ENCODE results near the gene DDX17.
A peak's percentile ranks its signal among the peaks of the same experiment; 100 is the strongest.

Gene DDX17

GRCh38 chr22:38453996-38454352, 52.1 kb downstream of the DDX17 start:
- no peak for DNase-seq (ENCODE audit: low read depth in 2 of 2)
- TF ChIP-seq, protein P1, sequence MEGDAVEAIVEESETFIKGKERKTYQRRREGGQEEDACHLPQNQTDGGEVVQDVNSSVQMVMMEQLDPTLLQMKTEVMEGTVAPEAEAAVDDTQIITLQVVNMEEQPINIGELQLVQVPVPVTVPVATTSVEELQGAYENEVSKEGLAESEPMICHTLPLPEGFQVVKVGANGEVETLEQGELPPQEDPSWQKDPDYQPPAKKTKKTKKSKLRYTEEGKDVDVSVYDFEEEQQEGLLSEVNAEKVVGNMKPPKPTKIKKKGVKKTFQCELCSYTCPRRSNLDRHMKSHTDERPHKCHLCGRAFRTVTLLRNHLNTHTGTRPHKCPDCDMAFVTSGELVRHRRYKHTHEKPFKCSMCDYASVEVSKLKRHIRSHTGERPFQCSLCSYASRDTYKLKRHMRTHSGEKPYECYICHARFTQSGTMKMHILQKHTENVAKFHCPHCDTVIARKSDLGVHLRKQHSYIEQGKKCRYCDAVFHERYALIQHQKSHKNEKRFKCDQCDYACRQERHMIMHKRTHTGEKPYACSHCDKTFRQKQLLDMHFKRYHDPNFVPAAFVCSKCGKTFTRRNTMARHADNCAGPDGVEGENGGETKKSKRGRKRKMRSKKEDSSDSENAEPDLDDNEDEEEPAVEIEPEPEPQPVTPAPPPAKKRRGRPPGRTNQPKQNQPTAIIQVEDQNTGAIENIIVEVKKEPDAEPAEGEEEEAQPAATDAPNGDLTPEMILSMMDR (IDR thresholded peaks at IDR 0.05; ENCODE audit: low read depth, low read length), result no peak

DNA sequence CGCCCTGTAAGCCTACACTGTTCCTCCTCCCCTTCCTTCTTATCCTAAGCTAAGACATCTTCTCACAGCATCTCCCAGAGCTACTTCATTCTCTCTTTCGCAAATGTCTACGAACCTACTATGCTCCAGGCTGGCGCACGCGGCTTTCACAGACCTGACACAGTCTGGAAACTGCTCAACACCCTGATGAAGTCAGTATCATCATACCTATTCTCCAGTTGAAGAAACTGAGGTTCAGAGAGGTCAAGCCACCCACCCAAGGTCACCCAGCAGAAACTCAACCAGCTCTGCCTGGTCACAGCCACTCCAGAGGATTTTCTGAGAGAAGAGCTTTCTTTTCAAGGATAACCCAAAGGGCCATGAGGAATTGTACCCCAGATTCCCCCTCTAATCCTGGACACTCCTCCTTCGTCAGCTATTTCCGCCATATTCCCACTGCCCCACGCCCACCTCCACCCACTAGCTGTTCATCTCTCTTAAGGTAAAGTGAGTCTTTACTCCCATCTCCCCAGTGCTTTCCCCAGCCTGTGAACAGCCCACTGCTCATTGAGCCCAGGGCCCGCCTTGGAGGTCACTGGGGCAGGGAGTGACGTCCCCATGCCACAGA, 52.9 kb downstream of the DDX17 start:
- TF ChIP-seq, protein P1 (IDR thresholded peaks at IDR 0.05; ENCODE audit: low read depth, low read length), result no peak
- no peak overlapping the region for H3K4me3 ChIP-seq (replicated peaks in 1 of 2; ENCODE audit: low read depth in 2 of 2, low read length in 2 of 2)
- DNase-seq (ENCODE audit: low read depth in 2 of 2), result no peak

More at GRCh38 chr22:38453996-38454352, 52.1 kb downstream of the DDX17 start:
- H3K4me3 ChIP-seq (replicated peaks in 1 of 2; ENCODE audit: low read depth in 2 of 2, low read length in 2 of 2), result no peak overlapping the region

DNA sequence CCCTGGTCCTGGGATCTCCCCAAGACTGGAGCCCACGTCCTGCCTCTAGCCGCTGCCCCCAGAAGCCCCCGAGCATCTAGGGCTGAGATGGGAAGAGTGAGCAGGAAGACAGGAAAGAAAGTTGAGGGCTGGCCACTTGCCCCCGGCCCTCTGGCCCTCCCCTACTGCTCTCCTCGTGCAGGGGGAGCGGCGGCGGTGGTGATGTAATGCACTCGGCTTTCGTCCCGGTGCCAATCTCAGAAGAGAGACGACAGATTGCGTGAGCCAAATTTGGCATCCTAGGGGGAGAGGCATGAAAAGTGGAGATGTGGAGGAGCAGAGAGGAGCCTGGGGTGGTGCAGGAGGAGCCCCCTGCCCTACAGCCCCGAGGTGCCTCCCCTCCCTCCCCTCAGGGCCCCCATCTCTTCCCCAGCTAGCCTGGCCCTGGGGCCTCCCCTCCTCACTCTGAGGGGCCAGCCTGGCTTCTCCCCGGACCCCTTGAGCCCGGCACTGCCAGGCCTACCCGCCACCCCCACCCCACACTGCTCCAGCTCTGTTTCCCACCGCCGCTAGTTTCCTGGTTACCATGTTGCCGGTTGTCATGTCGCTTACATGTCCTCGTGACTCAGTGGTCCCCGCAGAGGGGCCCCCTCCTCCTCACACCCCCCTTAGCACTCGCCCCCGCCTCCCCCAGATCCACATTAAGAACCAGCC, 53.6 kb downstream of the DDX17 start:
- DNase-seq (ENCODE audit: low read depth in 2 of 2), result peak in 1 of 2 donors; percentile 66
- H3K4me3 ChIP-seq (replicated peaks in 1 of 2; ENCODE audit: low read depth in 2 of 2, low read length in 2 of 2), result no peak overlapping the region
- TF ChIP-seq, protein P1 (IDR thresholded peaks at IDR 0.05; ENCODE audit: low read depth, low read length), result no peak

DNA sequence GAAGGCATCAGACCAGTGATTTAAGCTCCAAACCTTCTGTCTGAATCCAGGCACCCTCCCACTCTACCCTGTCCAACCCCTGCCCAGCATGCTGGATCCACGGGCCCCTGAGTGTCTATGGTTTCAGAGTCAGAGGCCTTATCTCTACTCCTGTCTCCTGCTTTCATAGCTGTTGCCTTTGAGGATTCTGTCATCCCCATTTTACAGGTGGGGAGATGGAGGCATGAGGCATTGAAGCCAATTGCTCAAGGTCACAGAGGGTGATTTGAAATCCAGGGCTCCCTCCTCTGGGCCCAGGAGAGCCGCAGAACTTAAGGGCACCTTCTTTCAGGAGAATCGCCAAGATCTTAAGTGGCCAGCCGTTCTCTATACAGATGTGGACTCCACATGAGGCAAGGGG, 54.2 kb downstream of the DDX17 start:
- TF ChIP-seq, protein P1 (IDR thresholded peaks at IDR 0.05; ENCODE audit: low read depth, low read length), result no peak
- H3K4me3 ChIP-seq (replicated peaks in 1 of 2; ENCODE audit: low read depth in 2 of 2, low read length in 2 of 2), result no peak overlapping the region
- DNase-seq (ENCODE audit: low read depth in 2 of 2), result no peak

GRCh38 chr22:38451404-38451803, 54.7 kb downstream of the DDX17 start:
- H3K4me3 ChIP-seq (replicated peaks in 1 of 2; ENCODE audit: low read depth in 2 of 2, low read length in 2 of 2), result no peak overlapping the region
- no peak for DNase-seq (ENCODE audit: low read depth in 2 of 2)
- TF ChIP-seq, protein P1 (IDR thresholded peaks at IDR 0.05; ENCODE audit: low read depth, low read length), result no peak

GRCh38 chr22:38450234-38450797, 55.8 kb downstream of the DDX17 start:
- no peak for DNase-seq (ENCODE audit: low read depth in 2 of 2)
- TF ChIP-seq, protein P1 (IDR thresholded peaks at IDR 0.05; ENCODE audit: low read depth, low read length), result no peak
- H3K4me3 ChIP-seq (replicated peaks in 1 of 2; ENCODE audit: low read depth in 2 of 2, low read length in 2 of 2), result no peak overlapping the region

Measured in cardiac fibroblast (primary cell).